IPS-18a (cell line): ENCODE measurements around the gene NELL1.

ENCODE experiments used
- H3K27ac ChIP-seq: one replicate; pipeline ENCODE4 v1.5.1; 2013; ENCODE audit warnings: low read length
- H3K27me3 ChIP-seq: one replicate; pipeline ENCODE4 v1.6.1; 2013; ENCODE audit warnings: mild to moderate bottlenecking, low read length; ENCODE audit not compliant: control insufficient read depth, insufficient read depth
- H3K36me3 ChIP-seq: one replicate; pipeline ENCODE4 v1.6.1; 2013; ENCODE audit warnings: low read depth, low read length; ENCODE audit not compliant: control insufficient read depth
- H3K4me1 ChIP-seq: one replicate; pipeline ENCODE4 v1.6.1; 2013; ENCODE audit warnings: low read depth, low read length; ENCODE audit not compliant: control insufficient read depth
- H3K4me3 ChIP-seq: one replicate; pipeline ENCODE4 v1.5.1; 2013; ENCODE audit warnings: low read length
- H3K9ac ChIP-seq: one replicate; pipeline ENCODE4 v1.6.1; 2013; ENCODE audit warnings: mild to moderate bottlenecking, low read length, moderate library complexity
- H3K9me3 ChIP-seq: one replicate; pipeline ENCODE4 v1.6.1; 2013; ENCODE audit warnings: low read depth, low read length; ENCODE audit not compliant: control insufficient read depth

NELL1 gene

DNA sequence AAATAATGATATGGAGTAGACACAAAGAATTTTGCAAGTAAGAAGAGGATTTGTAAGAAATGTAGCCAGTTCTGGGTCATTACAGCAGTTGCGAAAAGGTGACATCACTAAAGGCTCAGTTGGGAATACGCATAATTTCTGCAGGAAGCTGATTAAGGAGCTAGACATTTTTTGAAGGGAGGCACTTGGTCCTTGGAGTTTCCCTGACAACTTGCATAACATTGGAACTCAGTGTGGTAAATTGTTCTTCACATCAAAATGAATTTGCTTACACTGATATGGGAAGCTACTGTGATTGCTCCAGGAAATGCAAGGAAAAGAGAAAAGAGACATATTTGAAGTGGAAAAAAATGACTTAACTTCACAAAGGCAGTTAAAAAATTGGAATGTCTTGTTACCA is 626.1 kb downstream of the NELL1 start:
- H3K4me3 ChIP-seq: no peak overlapping the region
- H3K9ac ChIP-seq: no peak overlapping the region
- H3K36me3 ChIP-seq: no peaks in the 10 kb centered on the region
- H3K9me3 ChIP-seq: no peaks in the 10 kb centered on the region
- H3K4me1 ChIP-seq: peaks cover 10% of the 10 kb centered on the region
- H3K27me3 ChIP-seq: no peaks in the 10 kb centered on the region
- no peak overlapping the region for H3K27ac ChIP-seq

DNA sequence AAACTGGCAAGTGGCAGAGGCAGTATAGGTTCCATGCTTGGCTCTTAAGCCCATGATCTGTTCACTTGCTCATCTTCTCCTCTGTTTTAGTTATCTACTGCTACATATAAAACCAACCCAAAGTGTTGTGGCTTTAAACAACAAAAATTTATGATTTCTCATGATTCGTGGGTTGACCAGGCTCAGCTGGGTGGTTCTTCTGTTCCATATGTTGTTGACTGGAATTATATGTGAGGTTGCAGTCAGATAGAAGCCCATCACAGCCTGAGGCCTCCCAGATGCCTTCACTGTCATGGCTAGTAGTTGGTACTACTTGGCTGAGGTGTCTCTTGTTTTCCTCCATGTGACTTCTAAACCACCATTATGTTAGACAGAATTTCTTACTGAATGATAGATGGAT is 632.6 kb downstream of the NELL1 start:
- H3K9ac ChIP-seq: no peak overlapping the region
- H3K4me1 ChIP-seq: no peaks in the 10 kb centered on the region
- H3K36me3 ChIP-seq: no peaks in the 10 kb centered on the region
- no peak overlapping the region for H3K4me3 ChIP-seq
- H3K27ac ChIP-seq: no peak overlapping the region
- no peaks in the 10 kb centered on the region for H3K27me3 ChIP-seq
- H3K9me3 ChIP-seq: no peaks in the 10 kb centered on the region

DNA sequence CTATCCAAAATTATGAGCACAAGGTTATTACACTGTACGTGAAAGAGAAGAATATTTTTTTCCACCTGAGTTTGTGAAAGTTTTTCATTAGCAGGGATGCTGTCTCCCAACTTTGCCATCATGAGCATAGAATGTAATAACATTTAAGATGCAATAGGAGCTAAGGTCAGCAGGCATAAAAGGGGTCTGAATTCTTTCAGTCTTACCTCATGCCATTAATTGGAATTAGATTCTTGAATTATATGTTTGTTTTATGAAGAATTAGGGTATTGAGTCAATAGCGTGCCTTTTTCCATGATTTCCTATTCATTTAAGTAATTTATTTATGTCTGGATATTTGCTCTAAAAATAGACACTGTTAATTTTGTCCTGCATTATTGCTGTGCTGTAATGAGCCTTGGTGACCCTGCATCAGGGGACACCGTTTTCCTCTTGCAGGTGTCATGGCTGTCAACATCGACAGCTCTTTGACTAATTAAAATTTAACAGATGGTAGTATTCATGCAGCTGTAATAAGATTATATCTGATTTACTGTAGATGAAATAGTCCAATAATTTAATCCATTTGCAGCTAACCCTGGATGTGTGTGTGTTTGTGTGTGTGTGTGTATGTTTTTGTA is 637.5 kb downstream of the NELL1 start:
- Histone ChIP-seq H3K9me3 (no peaks in the 10 kb centered on the region), H3K27me3 (no peaks in the 10 kb centered on the region), H3K4me1 (no peaks in the 10 kb centered on the region), H3K27ac (no peak overlapping the region), H3K4me3 (no peak overlapping the region), H3K36me3 (no peaks in the 10 kb centered on the region), H3K9ac (no peak overlapping the region)

DNA sequence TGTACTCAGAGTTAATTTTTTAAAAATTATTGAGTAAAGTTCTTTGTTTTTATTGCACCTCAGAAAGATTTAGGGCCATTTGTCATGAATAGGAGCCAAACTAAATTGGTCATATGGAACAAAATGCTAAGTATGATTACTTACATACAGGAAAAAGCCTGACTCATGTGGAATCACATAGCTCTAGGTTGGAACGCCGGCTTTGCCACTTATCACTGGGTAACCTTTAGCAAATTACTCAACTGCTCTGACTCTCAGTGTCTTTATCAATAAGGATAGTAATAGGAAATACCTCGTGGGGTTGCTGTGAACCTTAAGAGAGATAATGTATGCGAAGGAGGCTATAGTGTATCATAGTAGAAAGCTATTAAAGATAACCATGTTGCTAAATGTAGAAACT is 638.5 kb downstream of the NELL1 start:
- H3K4me1 ChIP-seq: no peaks in the 10 kb centered on the region
- no peak overlapping the region for H3K27ac ChIP-seq
- no peak overlapping the region for H3K9ac ChIP-seq
- H3K27me3 ChIP-seq: no peaks in the 10 kb centered on the region
- H3K36me3 ChIP-seq: no peaks in the 10 kb centered on the region
- H3K4me3 ChIP-seq: no peak overlapping the region
- H3K9me3 ChIP-seq: no peaks in the 10 kb centered on the region

DNA sequence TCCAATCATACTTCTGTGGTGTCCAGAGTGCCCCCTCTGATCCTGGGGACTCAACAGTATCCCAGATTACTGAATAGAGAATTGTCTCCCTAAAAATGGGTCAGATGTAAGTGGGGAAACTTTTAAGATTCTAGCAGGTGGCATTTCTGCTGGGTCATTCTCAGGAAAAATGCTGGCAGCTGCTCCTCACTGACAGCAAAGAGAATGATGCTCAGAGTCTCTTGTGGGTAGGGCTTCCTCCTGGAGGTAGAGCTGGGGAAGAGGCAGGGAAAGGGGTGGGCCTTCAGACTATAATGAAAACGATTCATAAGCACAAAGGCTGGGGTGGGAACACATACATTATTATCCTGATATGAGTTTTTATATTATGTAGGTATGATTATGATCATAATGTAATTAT is 647.2 kb downstream of the NELL1 start:
- H3K27me3 ChIP-seq: no peaks in the 10 kb centered on the region
- no peaks in the 10 kb centered on the region for H3K9me3 ChIP-seq
- no peak overlapping the region for H3K9ac ChIP-seq
- no peak overlapping the region for H3K4me3 ChIP-seq
- H3K36me3 ChIP-seq: no peaks in the 10 kb centered on the region
- peaks cover 6% of the 10 kb centered on the region for H3K4me1 ChIP-seq
- no peak overlapping the region for H3K27ac ChIP-seq

DNA sequence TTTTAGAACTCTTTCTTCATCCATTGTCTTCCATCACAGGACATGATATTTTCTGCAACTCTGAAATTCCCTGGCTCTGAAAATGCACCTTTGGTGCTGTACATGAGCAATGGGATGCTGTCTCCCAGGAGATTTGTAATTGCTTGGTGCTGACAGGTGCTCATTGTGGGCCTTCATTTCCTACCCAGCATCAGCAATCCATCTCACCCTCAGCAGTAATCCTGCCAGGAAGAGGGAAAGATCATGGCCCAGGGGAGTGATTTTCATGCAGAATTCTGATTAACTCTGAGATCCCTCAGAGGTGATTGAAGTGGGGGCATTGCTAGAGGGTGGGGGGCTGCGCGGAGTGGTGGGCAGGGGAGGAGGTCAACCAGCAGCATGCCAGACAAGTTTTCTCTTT is 651.7 kb downstream of the NELL1 start:
- H3K36me3 ChIP-seq: no peaks in the 10 kb centered on the region
- no peaks in the 10 kb centered on the region for H3K27me3 ChIP-seq
- H3K27ac ChIP-seq: no peak overlapping the region
- no peak overlapping the region for H3K9ac ChIP-seq
- H3K4me1 ChIP-seq: peaks cover 14% of the 10 kb centered on the region
- no peaks in the 10 kb centered on the region for H3K9me3 ChIP-seq
- H3K4me3 ChIP-seq: no peak overlapping the region

DNA sequence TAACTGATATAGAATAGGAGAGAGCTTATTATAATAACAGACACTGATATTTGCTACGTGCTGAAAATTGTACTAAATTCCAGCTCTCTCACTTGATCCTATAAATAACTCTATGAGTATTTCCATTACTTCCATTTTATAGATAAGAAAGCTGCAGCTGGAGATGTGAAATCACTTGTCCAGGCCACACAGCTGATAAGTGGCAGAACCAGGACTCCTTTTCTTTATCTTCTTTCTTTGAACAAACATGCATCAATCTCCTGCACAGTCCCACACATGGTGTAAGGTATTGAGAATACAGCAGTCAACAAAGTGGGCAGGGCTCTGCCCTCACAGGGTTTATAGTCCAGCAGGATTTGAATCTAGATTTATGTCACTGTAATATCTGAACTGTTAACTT is 652.1 kb downstream of the NELL1 start:
- H3K27me3 ChIP-seq: no peaks in the 10 kb centered on the region
- H3K9me3 ChIP-seq: no peaks in the 10 kb centered on the region
- no peak overlapping the region for H3K27ac ChIP-seq
- H3K9ac ChIP-seq: no peak overlapping the region
- peaks cover 14% of the 10 kb centered on the region for H3K4me1 ChIP-seq
- H3K4me3 ChIP-seq: no peak overlapping the region
- H3K36me3 ChIP-seq: no peaks in the 10 kb centered on the region

DNA sequence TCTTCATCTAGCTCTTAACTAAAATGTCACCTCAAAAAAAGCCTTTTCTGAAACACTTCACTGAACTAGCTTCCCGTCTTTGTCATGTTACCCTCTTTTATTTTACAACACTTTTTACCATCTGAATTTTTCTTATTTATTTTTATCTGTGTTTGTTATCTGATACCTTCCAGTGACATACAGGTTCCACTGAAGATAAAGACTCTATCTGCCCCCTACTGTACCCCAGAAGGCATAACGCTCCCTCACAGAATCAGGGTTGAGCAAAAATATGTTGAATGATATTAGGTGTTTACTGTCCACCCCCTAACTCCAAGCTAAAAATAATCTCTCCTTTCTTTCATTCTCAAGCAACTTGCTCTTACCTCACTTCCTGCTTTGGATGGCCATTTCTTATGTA is 654.2 kb downstream of the NELL1 start:
- Histone ChIP-seq H3K36me3 (no peaks in the 10 kb centered on the region), H3K27ac (no peak overlapping the region), H3K4me3 (no peak overlapping the region), H3K27me3 (no peaks in the 10 kb centered on the region), H3K9ac (no peak overlapping the region), H3K4me1 (peaks cover 14% of the 10 kb centered on the region), H3K9me3 (peaks cover 4% of the 10 kb centered on the region)

DNA sequence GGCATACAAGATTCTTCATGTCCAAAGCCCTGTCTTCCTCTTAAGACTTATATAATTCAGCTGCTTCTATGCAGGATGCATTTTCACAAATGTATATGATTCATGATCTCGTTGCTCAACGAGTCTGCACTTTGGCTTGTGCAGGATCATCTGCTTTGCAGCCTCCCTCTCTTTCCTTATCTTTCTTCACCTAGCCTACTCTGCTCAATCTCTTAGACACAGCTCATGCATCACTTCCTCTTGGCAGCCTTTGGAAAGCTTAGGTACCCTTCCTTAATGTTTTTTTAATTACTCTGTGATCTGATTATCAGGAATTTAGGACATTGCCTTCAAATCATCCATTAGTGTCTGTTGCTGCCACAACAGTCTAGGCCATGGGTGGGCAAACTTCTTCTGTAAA is 673.8 kb downstream of the NELL1 start:
- H3K9me3 ChIP-seq: no peaks in the 10 kb centered on the region
- H3K4me3 ChIP-seq: no peak overlapping the region
- H3K4me1 ChIP-seq: no peaks in the 10 kb centered on the region
- H3K9ac ChIP-seq: no peak overlapping the region
- H3K27ac ChIP-seq: no peak overlapping the region
- no peaks in the 10 kb centered on the region for H3K27me3 ChIP-seq
- H3K36me3 ChIP-seq: no peaks in the 10 kb centered on the region

DNA sequence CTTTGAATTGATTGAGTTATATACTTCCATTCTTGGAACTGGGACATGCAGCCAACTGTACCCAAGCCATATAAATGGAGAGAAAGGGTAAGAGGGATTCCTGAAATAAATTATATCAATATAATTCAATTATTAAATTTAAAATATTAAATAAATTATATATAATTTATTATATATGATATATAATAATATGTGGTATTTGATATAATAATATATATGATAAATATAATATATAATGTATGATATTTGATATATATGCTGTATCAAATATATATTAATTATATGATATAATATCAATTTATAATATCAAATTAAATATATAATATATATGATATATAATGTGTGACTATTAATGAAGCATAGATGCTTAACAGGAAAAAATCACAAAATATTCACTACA is 677.0 kb downstream of the NELL1 start:
- H3K4me3 ChIP-seq: no peak overlapping the region
- H3K27me3 ChIP-seq: no peaks in the 10 kb centered on the region
- no peaks in the 10 kb centered on the region for H3K36me3 ChIP-seq
- H3K4me1 ChIP-seq: no peaks in the 10 kb centered on the region
- no peak overlapping the region for H3K27ac ChIP-seq
- no peaks in the 10 kb centered on the region for H3K9me3 ChIP-seq
- H3K9ac ChIP-seq: no peak overlapping the region

DNA sequence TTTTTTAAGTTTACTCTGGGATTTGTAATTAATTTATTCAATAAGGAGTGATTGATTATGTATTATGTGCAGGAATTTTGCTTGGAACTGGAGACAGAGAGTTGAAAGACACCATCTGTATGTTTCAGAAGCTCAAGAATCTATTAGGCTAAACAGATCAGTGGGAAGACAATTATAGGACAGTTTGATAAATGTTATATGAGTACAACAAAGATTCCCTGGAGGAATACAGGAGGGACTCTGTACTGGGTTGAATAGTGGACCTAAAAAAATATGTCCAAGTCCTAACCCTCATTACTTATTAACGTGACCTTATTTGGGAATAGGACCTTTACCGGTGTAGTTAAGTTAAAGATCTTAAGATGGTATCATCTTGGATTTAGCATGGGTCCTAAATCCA is 681.2 kb downstream of the NELL1 start:
- H3K4me1 ChIP-seq: no peaks in the 10 kb centered on the region
- H3K9me3 ChIP-seq: no peaks in the 10 kb centered on the region
- H3K9ac ChIP-seq: no peak overlapping the region
- no peak overlapping the region for H3K4me3 ChIP-seq
- no peak overlapping the region for H3K27ac ChIP-seq
- no peaks in the 10 kb centered on the region for H3K27me3 ChIP-seq
- H3K36me3 ChIP-seq: no peaks in the 10 kb centered on the region

DNA sequence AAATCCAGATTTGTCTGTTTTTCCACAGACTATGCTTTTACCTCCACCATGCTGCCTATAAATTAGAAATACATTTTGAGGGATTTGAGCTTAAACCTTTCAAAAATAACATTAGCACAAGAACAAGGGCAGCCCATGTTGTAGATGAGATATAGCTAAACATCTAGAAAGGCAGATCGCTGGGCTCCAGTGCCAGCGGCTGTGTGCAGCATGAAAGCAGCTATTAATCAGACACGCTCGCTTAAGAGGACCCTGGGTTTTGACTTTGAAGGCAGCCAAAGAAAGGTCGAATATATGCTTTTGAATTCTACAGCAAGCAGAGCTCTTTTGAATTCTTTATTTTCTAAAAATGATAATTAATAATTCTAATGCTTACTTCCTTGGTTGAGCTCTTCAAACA is 684.0 kb downstream of the NELL1 start:
- Histone ChIP-seq H3K27ac (no peak overlapping the region), H3K36me3 (no peaks in the 10 kb centered on the region), H3K9me3 (no peaks in the 10 kb centered on the region), H3K4me1 (no peaks in the 10 kb centered on the region), H3K27me3 (no peaks in the 10 kb centered on the region), H3K9ac (no peak overlapping the region), H3K4me3 (no peak overlapping the region)
